NCI-H128 (cell line): ENCODE measurements around the gene ERBIN.

Source experiments
- DNase-seq: peaks from one replicate; lab custom pipeline; 2025; ENCODE audit not compliant: unreplicated experiment; lab: John Stamatoyannopoulos, UW

ERBIN gene

GRCh38 chr5:66113160-66113559 is 186.8 kb downstream of the ERBIN start:
- no peak for DNase-seq

GRCh38 chr5:66118304-66118703 is 191.9 kb downstream of the ERBIN start:
- no peak for DNase-seq

GRCh38 chr5:66122379-66123034 is 196.1 kb downstream of the ERBIN start:
- DNase-seq: no peak

- DNase-seq: no peak
These were observed 202.8 kb downstream of the ERBIN start for GRCh38 chr5:66129144-66129543.

- no peak for DNase-seq
These were observed 204.1 kb downstream of the ERBIN start for GRCh38 chr5:66130493-66130892.
